Neural cell (in vitro differentiated cells): Measurements from ENCODE around the gene TMIGD1. TPM values are rescaled to one million over a fixed set of nuclear protein-coding genes. Genes with fewer than 3 reads are reported as not detected.

Experiments used
- H2AFZ ChIP-seq: fragments of 200-600, 300-800 bp; sonication (generic), shearing (Covaris generic); 2 replicates; pipeline ENCODE4 v1.6.0; 2014; ENCODE audit warnings: low read depth, mild to moderate bottlenecking, antibody characterized with exemption, low read length, moderate library complexity
- H3F3A ChIP-seq: fragments of 200-600 bp; shearing (Covaris generic); 2 replicates; pipeline ENCODE4 v1.6.1; 2016; ENCODE audit warnings: mild to moderate bottlenecking, moderate library complexity, mixed read lengths, antibody characterized with exemption, low read length; ENCODE audit not compliant: insufficient read depth, poor library complexity, severe bottlenecking
- H3K27ac ChIP-seq: fragments of 200-600, 300-800 bp; sonication (generic), shearing (Covaris generic); 2 replicates; pipeline ENCODE4 v1.5.1; 2014; ENCODE audit warnings: mild to moderate bottlenecking, low read length, moderate library complexity
- H3K27me3 ChIP-seq: fragments of 300-800, 200-600 bp; sonication (generic), shearing (Covaris generic); 2 replicates; pipeline ENCODE4 v1.6.0; 2014; ENCODE audit warnings: mild to moderate bottlenecking, low read depth, low read length, moderate library complexity; ENCODE audit not compliant: insufficient read depth
- H3K36me3 ChIP-seq: fragments of 300-800, 200-600 bp; sonication (generic), shearing (Covaris generic); 2 replicates; pipeline ENCODE4 v1.5.1; 2014; ENCODE audit warnings: mild to moderate bottlenecking, antibody characterized with exemption, low read length, moderate library complexity; ENCODE audit not compliant: insufficient read depth
- H3K4me2 ChIP-seq: fragments of 300-800, 200-600 bp; sonication (generic), shearing (Covaris generic); 2 replicates; pipeline ENCODE4 v1.6.0; 2014; ENCODE audit warnings: mild to moderate bottlenecking, low read length
- H3K4me3 ChIP-seq: fragments of 300-800, 200-600 bp; sonication (generic), shearing (Covaris generic); 2 replicates; pipeline ENCODE4 v1.5.1; 2014; ENCODE audit warnings: mild to moderate bottlenecking, low read length, moderate library complexity
- H3K79me2 ChIP-seq: fragments of 200-600 bp; shearing (Covaris generic); replicated peaks from 2 replicates; pipeline ENCODE4 v1.6.0; 2014; ENCODE audit warnings: mild to moderate bottlenecking, low read length, moderate library complexity; ENCODE audit not compliant: insufficient read depth
- H3K9ac ChIP-seq: fragments of 300-800, 200-600 bp; sonication (generic), shearing (Covaris generic); 2 replicates; pipeline ENCODE4 v1.6.1; 2016; ENCODE audit warnings: mild to moderate bottlenecking, low read length, mixed read lengths
- H3K9me2 ChIP-seq: fragments of 200-600 bp; shearing (Covaris generic); 2 replicates; pipeline ENCODE4 v1.6.1; 2016; ENCODE audit warnings: mild to moderate bottlenecking, low read length, mixed read lengths; ENCODE audit not compliant: insufficient read depth
- H3K9me3 ChIP-seq: fragments of 200-600, 300-800 bp; sonication (generic), shearing (Covaris generic); 2 replicates; pipeline ENCODE4 v1.6.1; 2016; ENCODE audit warnings: mild to moderate bottlenecking, mixed run types, low read length, moderate library complexity, mixed read lengths
- H4K20me1 ChIP-seq: fragments of 200-600 bp; shearing (Covaris generic); 2 replicates; pipeline ENCODE4 v1.6.1; 2016; ENCODE audit warnings: mild to moderate bottlenecking, mixed run types; ENCODE audit not compliant: insufficient read depth
- EP300 ChIP-seq: fragments of 450-650 bp; conservative IDR thresholded peaks from 2 replicates; pipeline ENCODE4 v1.6.1; 2014; ENCODE audit warnings: antibody characterized with exemption, mild to moderate bottlenecking, moderate library complexity; ENCODE audit not compliant: poor library complexity, severe bottlenecking
- EZH2 ChIP-seq: fragments of 200-600, 300-800 bp; shearing (Covaris generic), sonication (generic); IDR thresholded peaks from 2 replicates; pipeline ENCODE4 v1.6.1; 2014; ENCODE audit warnings: antibody characterized with exemption, low read length, borderline replicate concordance, mild to moderate bottlenecking; ENCODE audit not compliant: insufficient read depth, poor library complexity, severe bottlenecking
- MXI1 ChIP-seq: fragments of 450-650 bp; conservative IDR thresholded peaks from 2 replicates; pipeline ENCODE4 v1.6.1; 2014; ENCODE audit warnings: antibody characterized with exemption, mild to moderate bottlenecking; ENCODE audit not compliant: poor library complexity, severe bottlenecking
- POLR2AphosphoS5 ChIP-seq: IDR thresholded peaks from 2 replicates; pipeline ENCODE4 v1.6.1; 2012
- RAD21 ChIP-seq: fragments of 450-650 bp; conservative IDR thresholded peaks from 2 replicates; pipeline ENCODE4 v1.6.1; 2014; ENCODE audit warnings: antibody characterized with exemption, mild to moderate bottlenecking, moderate library complexity
- SMC3 ChIP-seq: fragments of 450-650 bp; conservative IDR thresholded peaks from 2 replicates; pipeline ENCODE4 v1.6.1; 2014; ENCODE audit warnings: antibody characterized with exemption, mild to moderate bottlenecking, moderate library complexity; ENCODE audit not compliant: poor library complexity
- polyA plus RNA-seq: library from polyadenylated mRNA; depleted of rRNA; stranded (reverse); fragments of >200 nt; gene quantifications from 2 replicates; pipeline ENCODE4 v1.2.3, GENCODE V29; 2014
- TF ChIP-seq, protein P1 (sequence below): IDR thresholded peaks from 2 replicates; pipeline ENCODE4 v1.6.1; 2012; ENCODE audit warnings: borderline replicate concordance

TMIGD1 gene
- polyA plus RNA-seq, 1 donor from 2014 or later, result not detected

DNA sequence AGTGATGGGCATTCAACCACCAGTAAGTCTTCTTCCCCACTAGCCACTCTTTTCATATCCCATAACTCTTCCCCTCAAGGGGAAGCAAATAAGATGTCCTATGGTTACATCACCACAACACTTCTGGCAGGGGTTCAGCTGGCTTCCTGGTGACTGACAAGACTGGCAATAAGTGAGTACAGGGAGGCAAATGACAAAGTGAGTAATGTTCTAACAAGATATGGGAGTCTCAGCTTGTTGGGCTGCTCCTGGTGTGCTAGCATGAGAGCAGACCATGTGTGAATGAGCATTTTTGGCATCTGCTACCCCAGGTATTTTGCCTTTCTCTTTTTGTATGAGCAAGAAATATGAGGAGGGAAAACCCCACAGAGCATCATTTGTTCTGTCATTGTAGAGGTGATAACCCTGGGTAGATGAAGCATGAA is 9.9 kb downstream of the TMIGD1 start:
- no peak overlapping the region for H3K27ac ChIP-seq

GRCh38 chr17:30323262-30323894 is 10.5 kb downstream of the TMIGD1 start:
- Histone ChIP-seq H3K79me2 (no peaks in the 10 kb centered on the region), H4K20me1 (no peaks in the 10 kb centered on the region), H3K27ac (no peak overlapping the region), H3K9me2 (no peaks in the 10 kb centered on the region), H2AFZ (no peak overlapping the region), H3K4me2 (no peak overlapping the region), H3K4me3 (no peak overlapping the region), H3K27me3 (no peaks in the 10 kb centered on the region), H3K9ac (no peak overlapping the region), H3F3A (no peaks in the 10 kb centered on the region), H3K9me3 (no peaks in the 10 kb centered on the region), H3K36me3 (no peaks in the 10 kb centered on the region)
- TF ChIP-seq POLR2AphosphoS5 (no peak), RAD21 (no peak), EZH2 (no peak), SMC3 (no peak)
- TF ChIP-seq, protein P1, sequence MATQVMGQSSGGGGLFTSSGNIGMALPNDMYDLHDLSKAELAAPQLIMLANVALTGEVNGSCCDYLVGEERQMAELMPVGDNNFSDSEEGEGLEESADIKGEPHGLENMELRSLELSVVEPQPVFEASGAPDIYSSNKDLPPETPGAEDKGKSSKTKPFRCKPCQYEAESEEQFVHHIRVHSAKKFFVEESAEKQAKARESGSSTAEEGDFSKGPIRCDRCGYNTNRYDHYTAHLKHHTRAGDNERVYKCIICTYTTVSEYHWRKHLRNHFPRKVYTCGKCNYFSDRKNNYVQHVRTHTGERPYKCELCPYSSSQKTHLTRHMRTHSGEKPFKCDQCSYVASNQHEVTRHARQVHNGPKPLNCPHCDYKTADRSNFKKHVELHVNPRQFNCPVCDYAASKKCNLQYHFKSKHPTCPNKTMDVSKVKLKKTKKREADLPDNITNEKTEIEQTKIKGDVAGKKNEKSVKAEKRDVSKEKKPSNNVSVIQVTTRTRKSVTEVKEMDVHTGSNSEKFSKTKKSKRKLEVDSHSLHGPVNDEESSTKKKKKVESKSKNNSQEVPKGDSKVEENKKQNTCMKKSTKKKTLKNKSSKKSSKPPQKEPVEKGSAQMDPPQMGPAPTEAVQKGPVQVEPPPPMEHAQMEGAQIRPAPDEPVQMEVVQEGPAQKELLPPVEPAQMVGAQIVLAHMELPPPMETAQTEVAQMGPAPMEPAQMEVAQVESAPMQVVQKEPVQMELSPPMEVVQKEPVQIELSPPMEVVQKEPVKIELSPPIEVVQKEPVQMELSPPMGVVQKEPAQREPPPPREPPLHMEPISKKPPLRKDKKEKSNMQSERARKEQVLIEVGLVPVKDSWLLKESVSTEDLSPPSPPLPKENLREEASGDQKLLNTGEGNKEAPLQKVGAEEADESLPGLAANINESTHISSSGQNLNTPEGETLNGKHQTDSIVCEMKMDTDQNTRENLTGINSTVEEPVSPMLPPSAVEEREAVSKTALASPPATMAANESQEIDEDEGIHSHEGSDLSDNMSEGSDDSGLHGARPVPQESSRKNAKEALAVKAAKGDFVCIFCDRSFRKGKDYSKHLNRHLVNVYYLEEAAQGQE, result no peak

More for the DNA sequence above, 9.9 kb downstream of the TMIGD1 start:
- no peaks in the 10 kb centered on the region for H3K79me2 ChIP-seq
- TF ChIP-seq POLR2AphosphoS5 (no peak), SMC3 (no peak), RAD21 (no peak)
- TF ChIP-seq, protein P1, result no peak
- no peaks in the 10 kb centered on the region for H3K27me3 ChIP-seq
- no peaks in the 10 kb centered on the region for H3K9me2 ChIP-seq
- no peak overlapping the region for H3K4me2 ChIP-seq
- no peak overlapping the region for H3K9ac ChIP-seq
- no peaks in the 10 kb centered on the region for H4K20me1 ChIP-seq
- H3K36me3 ChIP-seq, result no peaks in the 10 kb centered on the region
- H2AFZ ChIP-seq, result no peak overlapping the region
- H3K9me3 ChIP-seq, result no peaks in the 10 kb centered on the region
- H3K4me3 ChIP-seq, result no peak overlapping the region
- no peaks in the 10 kb centered on the region for H3F3A ChIP-seq

- Histone ChIP-seq H3K9ac (no peak overlapping the region), H3K36me3 (no peaks in the 10 kb centered on the region), H3K79me2 (no peaks in the 10 kb centered on the region), H3K4me3 (no peak overlapping the region), H2AFZ (no peak overlapping the region), H3K4me2 (no peak overlapping the region), H4K20me1 (no peaks in the 10 kb centered on the region), H3K27me3 (no peaks in the 10 kb centered on the region), H3K27ac (no peak overlapping the region), H3K9me3 (no peaks in the 10 kb centered on the region), H3F3A (no peaks in the 10 kb centered on the region), H3K9me2 (no peaks in the 10 kb centered on the region)
- TF ChIP-seq, protein P1, result no peak
- TF ChIP-seq MXI1, result no peak
- no peak for TF ChIP-seq POLR2AphosphoS5
- no peak for TF ChIP-seq RAD21
- no peak for TF ChIP-seq SMC3
- no peak for TF ChIP-seq EP300
- TF ChIP-seq EZH2, result no peak
Measured at GRCh38 chr17:30321314-30321713, 12.5 kb downstream of the TMIGD1 start.
